ENCODE measurements around the gene GALT. TPM values are rescaled to one million over a fixed set of nuclear protein-coding genes. Genes with fewer than 3 reads are reported as not detected.

Gene GALT
- total RNA-seq (10 to 100 TPM; 41.7 to 43.0 TPM), polyA plus RNA-seq (42.8 TPM)

- Mint-ChIP-seq H3K36me3 (peaks cover 4 to 50% (median 6%) of the 10 kb centered on the region in 3 donors), H3K27me3 (no peaks in the 10 kb centered on the region), H3K9me3 (no peaks in the 10 kb centered on the region), H3K27ac (peak within 1 kb of the TSS; percentile 72 to 98 (median 91)), H3K4me3 (peak within 1 kb of the TSS; percentile 90 to 97 (median 93)), H3K4me1 (peaks cover 31 to 41% (median 36%) of the 10 kb centered on the region in 3 donors)
- Histone ChIP-seq H3K27me3 (ENCODE audit: insufficient read depth, low read length, poor library complexity, severe bottlenecking) (no peaks in the 10 kb centered on the region), H3K9me3 (ENCODE audit: low read length) (no peaks in the 10 kb centered on the region), H3K36me3 (ENCODE audit: insufficient read depth, low read length) (peaks cover 19% of the 10 kb centered on the region), H3K4me1 (ENCODE audit: insufficient read depth, low read length) (peaks cover 30% of the 10 kb centered on the region), H3K27ac (ENCODE audit: low read depth, low read length) (peak within 1 kb of the TSS; percentile 83), H3K4me3 (ENCODE audit: low read length) (peak within 1 kb of the TSS; percentile 95)
- ChIA-PET CTCF (interaction anchor here (1.1 to 8.6 kb wide), 16 partner anchors 8 to 57 kb away, joined by 3 to 141 read pairs (median 4); partner anchors contain the start of genes CCL27, DCTN3, RPP25L and SIGMAR1), POLR2A (interaction anchor here (1.0 to 3.3 kb wide), 7 partner anchors 9 to 35 kb away, joined by 3 to 66 read pairs (median 5); partner anchors contain the start of genes DCTN3, RPP25L and SIGMAR1)
- peak; percentile 90 to 98 (median 96) for DNase-seq
These were observed at the start of gene GALT for GRCh38 chr9:34646211-34647083. Gene GALT, plus strand, starts transcription at chr9:34646675. Its CDS starts 30 bp downstream, at chr9:34646705.

- H3K4me1 ChIP-seq (ENCODE audit: insufficient read depth, low read length) = no peaks in the 10 kb centered on the region
- H3K9me3 ChIP-seq (ENCODE audit: low read length) = no peaks in the 10 kb centered on the region
- Mint-ChIP-seq H3K27me3 (peaks cover 3 to 12% of the 10 kb centered on the region in 2 donors), H3K27ac (no peak overlapping the region), H3K36me3 (no peaks in the 10 kb centered on the region), H3K4me3 (no peak overlapping the region), H3K9me3 (no peaks in the 10 kb centered on the region), H3K4me1 (no peaks in the 10 kb centered on the region)
- peaks cover under 1% of the 10 kb centered on the region for H3K27me3 ChIP-seq (ENCODE audit: insufficient read depth, low read length, poor library complexity, severe bottlenecking)
- no peak overlapping the region for H3K27ac ChIP-seq (ENCODE audit: low read depth, low read length)
- no peak overlapping the region for H3K4me3 ChIP-seq (ENCODE audit: low read length)
- no peak for DNase-seq
- H3K36me3 ChIP-seq (ENCODE audit: insufficient read depth, low read length) = no peaks in the 10 kb centered on the region
- POLR2A ChIA-PET = no interaction called here
- CTCF ChIA-PET = no interaction called here
These were observed 46.9 kb upstream of the GALT start for GRCh38 chr9:34599546-34599945.

GRCh38 chr9:34600908-34601307, 45.6 kb upstream of the GALT start:
- POLR2A ChIA-PET = no interaction called here
- no peak for DNase-seq
- Histone ChIP-seq H3K4me3 (ENCODE audit: low read length) (no peak overlapping the region), H3K9me3 (ENCODE audit: low read length) (no peaks in the 10 kb centered on the region), H3K27ac (ENCODE audit: low read depth, low read length) (no peak overlapping the region), H3K36me3 (ENCODE audit: insufficient read depth, low read length) (no peaks in the 10 kb centered on the region), H3K4me1 (ENCODE audit: insufficient read depth, low read length) (no peaks in the 10 kb centered on the region), H3K27me3 (ENCODE audit: insufficient read depth, low read length, poor library complexity, severe bottlenecking) (no peaks in the 10 kb centered on the region)
- Mint-ChIP-seq H3K27me3 (peaks cover 3 to 7% of the 10 kb centered on the region in 2 donors), H3K27ac (no peak overlapping the region), H3K9me3 (no peaks in the 10 kb centered on the region), H3K4me1 (no peaks in the 10 kb centered on the region), H3K4me3 (no peak overlapping the region), H3K36me3 (no peaks in the 10 kb centered on the region)
- CTCF ChIA-PET = interaction anchor here (0.6 to 1.0 kb wide), 3 partner anchors 9 to 53 kb away, joined by 3 to 4 read pairs (median 3); partner anchors contain the start of gene RPP25L

DNA sequence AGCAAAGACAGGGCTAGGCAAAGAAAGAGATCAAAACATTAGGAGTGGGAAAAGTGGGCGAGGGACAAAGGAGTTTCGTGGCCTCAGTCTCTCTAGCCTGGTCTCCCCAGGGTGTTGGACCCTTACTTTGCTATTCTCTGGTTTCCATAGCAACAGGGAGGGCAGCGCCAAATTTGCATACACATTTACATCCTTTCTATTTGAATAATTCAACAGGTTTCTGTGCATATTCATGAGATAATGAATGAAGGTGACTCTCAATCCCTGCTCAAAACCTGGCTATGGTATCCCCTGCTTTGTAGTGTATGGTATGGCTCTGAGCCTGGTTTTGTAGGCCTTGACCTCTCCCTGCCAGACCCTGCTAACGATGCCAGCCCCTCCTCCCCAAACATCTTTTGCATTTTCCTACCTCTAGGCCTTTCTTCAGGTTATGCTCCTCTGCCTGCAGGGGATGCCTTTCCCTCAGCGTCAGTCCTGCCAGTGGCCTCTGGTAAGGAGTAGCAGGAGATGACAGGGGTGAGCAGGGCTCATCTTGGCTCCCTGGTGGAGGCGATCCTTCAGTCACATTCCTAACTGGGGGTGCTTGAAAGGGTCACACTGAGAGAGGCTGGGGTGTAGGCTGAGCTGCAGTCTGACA, 44.4 kb upstream of the GALT start:
- H3K36me3 Mint-ChIP-seq = no peaks in the 10 kb centered on the region
- DNase-seq = no peak
- H3K27ac Mint-ChIP-seq = peak overlapping the region in 1 of 8 donors; percentile 85
- H3K27me3 Mint-ChIP-seq = no peaks in the 10 kb centered on the region
- H3K4me1 ChIP-seq (ENCODE audit: insufficient read depth, low read length) = no peaks in the 10 kb centered on the region
- H3K9me3 ChIP-seq (ENCODE audit: low read length) = no peaks in the 10 kb centered on the region
- H3K36me3 ChIP-seq (ENCODE audit: insufficient read depth, low read length) = no peaks in the 10 kb centered on the region
- no peak overlapping the region for H3K4me3 ChIP-seq (ENCODE audit: low read length)
- no peaks in the 10 kb centered on the region for H3K9me3 Mint-ChIP-seq
- ChIA-PET CTCF (interaction anchor here (0.8 to 6.9 kb wide), 6 partner anchors 8 to 189 kb away, joined by 4 to 47 read pairs (median 6); no protein-coding TSS in a partner anchor), POLR2A (no interaction called here)
- H3K4me3 Mint-ChIP-seq = no peak overlapping the region
- no peak overlapping the region for H3K27ac ChIP-seq (ENCODE audit: low read depth, low read length)
- H3K27me3 ChIP-seq (ENCODE audit: insufficient read depth, low read length, poor library complexity, severe bottlenecking) = no peaks in the 10 kb centered on the region
- H3K4me1 Mint-ChIP-seq = no peaks in the 10 kb centered on the region

DNA sequence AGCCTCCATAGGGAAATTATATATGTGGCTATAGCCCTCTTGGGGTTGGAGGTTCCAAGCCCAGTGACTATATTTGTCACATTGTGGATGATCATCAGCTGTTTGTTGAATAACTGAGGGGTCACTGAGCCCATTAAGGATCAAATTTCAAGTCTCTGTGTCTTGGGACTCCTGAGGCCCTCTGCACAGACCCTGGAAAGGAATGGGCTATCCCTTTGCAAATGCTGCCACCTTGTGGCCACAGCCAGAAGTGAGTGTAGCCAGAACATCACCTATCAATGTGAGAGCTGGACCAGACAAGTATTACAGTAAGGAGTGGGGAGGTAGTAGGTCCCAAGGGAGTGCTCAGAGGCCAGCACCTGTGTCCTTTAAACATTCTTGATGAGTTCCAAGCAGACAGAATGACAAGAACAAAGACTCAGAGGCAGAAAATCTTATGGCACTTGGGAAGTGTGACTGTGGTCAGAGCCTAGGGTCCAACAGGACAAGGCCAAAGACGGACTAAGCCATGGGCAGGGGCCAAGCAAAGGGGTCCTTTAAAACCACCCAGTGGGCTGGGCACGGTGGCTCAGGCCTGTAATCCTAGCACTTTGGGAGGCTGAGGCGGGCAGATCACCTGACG, 42.8 kb upstream of the GALT start:
- H3K4me1 Mint-ChIP-seq = no peaks in the 10 kb centered on the region

DNA sequence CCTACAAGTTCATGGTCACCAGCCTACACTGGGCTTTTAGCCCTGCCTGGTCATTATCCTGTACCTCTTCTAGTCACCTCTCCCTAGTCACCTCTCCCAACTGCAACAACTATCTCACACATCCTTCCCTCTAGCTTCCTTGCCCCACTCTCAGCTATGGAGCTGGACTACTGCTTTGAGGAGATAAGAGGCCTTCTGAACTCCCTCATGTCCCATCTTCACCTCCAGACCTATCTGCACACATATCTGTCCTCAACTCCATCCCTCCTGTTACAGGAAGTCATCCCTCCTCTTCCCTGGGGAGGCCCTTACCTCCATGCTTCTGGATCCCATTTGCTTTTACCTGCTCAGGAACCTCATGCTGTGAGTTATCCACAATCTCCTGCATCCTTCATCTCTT, 40.3 kb upstream of the GALT start:
- H3K27ac Mint-ChIP-seq = no peak overlapping the region
- Histone ChIP-seq H3K9me3 (ENCODE audit: low read length) (no peaks in the 10 kb centered on the region), H3K27ac (ENCODE audit: low read depth, low read length) (no peak overlapping the region), H3K4me3 (ENCODE audit: low read length) (no peak overlapping the region), H3K27me3 (ENCODE audit: insufficient read depth, low read length, poor library complexity, severe bottlenecking) (no peaks in the 10 kb centered on the region), H3K4me1 (ENCODE audit: insufficient read depth, low read length) (peaks cover 7% of the 10 kb centered on the region), H3K36me3 (ENCODE audit: insufficient read depth, low read length) (no peaks in the 10 kb centered on the region)
- H3K9me3 Mint-ChIP-seq = no peaks in the 10 kb centered on the region
- DNase-seq = no peak
- ChIA-PET CTCF (interaction anchor here (0.7 to 6.9 kb wide), 4 partner anchors 9 to 28 kb away, joined by 3 to 47 read pairs (median 7); no protein-coding TSS in a partner anchor), POLR2A (no interaction called here)
- H3K4me3 Mint-ChIP-seq = no peak overlapping the region
- no peaks in the 10 kb centered on the region for H3K27me3 Mint-ChIP-seq
- peaks cover 0 to 4% (median 2%) of the 10 kb centered on the region in 3 donors for H3K36me3 Mint-ChIP-seq
- peaks cover 6 to 15% (median 12%) of the 10 kb centered on the region in 3 donors for H3K4me1 Mint-ChIP-seq

More for the DNA sequence above, 42.8 kb upstream of the GALT start:
- POLR2A ChIA-PET = no interaction called here
- H3K36me3 Mint-ChIP-seq = no peaks in the 10 kb centered on the region
- H3K27me3 Mint-ChIP-seq = no peaks in the 10 kb centered on the region
- Histone ChIP-seq H3K4me1 (ENCODE audit: insufficient read depth, low read length) (no peaks in the 10 kb centered on the region), H3K4me3 (ENCODE audit: low read length) (no peak overlapping the region), H3K36me3 (ENCODE audit: insufficient read depth, low read length) (no peaks in the 10 kb centered on the region), H3K9me3 (ENCODE audit: low read length) (no peaks in the 10 kb centered on the region), H3K27ac (ENCODE audit: low read depth, low read length) (no peak overlapping the region), H3K27me3 (ENCODE audit: insufficient read depth, low read length, poor library complexity, severe bottlenecking) (no peaks in the 10 kb centered on the region)
- peak overlapping the region in 1 of 7 donors; percentile 2 for H3K4me3 Mint-ChIP-seq
- H3K9me3 Mint-ChIP-seq = no peaks in the 10 kb centered on the region
- no peak overlapping the region for H3K27ac Mint-ChIP-seq
- CTCF ChIA-PET = interaction anchor here (0.6 to 6.9 kb wide), 21 partner anchors 9 to 272 kb away, joined by 3 to 47 read pairs (median 4); partner anchors contain the start of genes CCL21, DCTN3, ENHO and SIGMAR1
- peak; percentile 65 to 86 (median 73) for DNase-seq

DNA sequence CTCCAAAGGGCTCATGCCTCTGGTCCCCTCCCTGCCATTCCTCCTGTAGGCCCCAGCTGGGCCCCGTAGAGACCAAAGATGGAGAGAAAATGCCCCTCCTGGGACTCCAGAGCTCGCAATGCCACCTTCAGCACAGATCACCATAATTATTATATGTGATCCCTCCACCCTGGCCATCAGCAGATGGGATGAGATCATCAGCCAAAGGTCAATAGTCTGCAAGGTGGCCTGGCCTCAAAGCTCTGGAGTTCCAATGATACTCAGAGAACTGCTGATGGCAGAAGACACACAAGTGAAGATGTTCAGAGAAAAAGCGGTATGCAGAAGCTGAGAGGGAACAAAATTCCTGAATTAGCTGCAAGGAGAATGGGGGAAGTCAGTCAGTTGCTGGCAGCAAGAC, 39.6 kb upstream of the GALT start:
- no peak overlapping the region for H3K4me3 Mint-ChIP-seq
- ChIA-PET CTCF (interaction anchor here (1.3 to 6.9 kb wide), 3 partner anchors 11 to 27 kb away, joined by 7 to 47 read pairs (median 7); no protein-coding TSS in a partner anchor), POLR2A (no interaction called here)
- H3K4me1 ChIP-seq (ENCODE audit: insufficient read depth, low read length) = peaks cover 11% of the 10 kb centered on the region
- no peaks in the 10 kb centered on the region for H3K9me3 Mint-ChIP-seq
- H3K27me3 ChIP-seq (ENCODE audit: insufficient read depth, low read length, poor library complexity, severe bottlenecking) = no peaks in the 10 kb centered on the region
- no peak for DNase-seq
- peaks cover 0 to 9% (median 4%) of the 10 kb centered on the region in 3 donors for H3K36me3 Mint-ChIP-seq
- H3K27me3 Mint-ChIP-seq = no peaks in the 10 kb centered on the region
- no peak overlapping the region for H3K27ac Mint-ChIP-seq
- no peak overlapping the region for H3K27ac ChIP-seq (ENCODE audit: low read depth, low read length)
- no peak overlapping the region for H3K4me3 ChIP-seq (ENCODE audit: low read length)
- no peaks in the 10 kb centered on the region for H3K9me3 ChIP-seq (ENCODE audit: low read length)
- no peaks in the 10 kb centered on the region for H3K36me3 ChIP-seq (ENCODE audit: insufficient read depth, low read length)
- H3K4me1 Mint-ChIP-seq = peaks cover 13 to 21% (median 17%) of the 10 kb centered on the region in 3 donors

Data from CD8-positive, alpha-beta memory T cell (primary cell).